ENCODE measurements around the gene MAB21L4. TPM values are rescaled to one million over a fixed set of nuclear protein-coding genes. Genes with fewer than 3 reads are reported as not detected.
A peak's percentile ranks its signal among the peaks of the same experiment; 100 is the strongest.

Gene MAB21L4
- total RNA-seq, 1 donor from 2014 or later = 0.59 TPM

DNA sequence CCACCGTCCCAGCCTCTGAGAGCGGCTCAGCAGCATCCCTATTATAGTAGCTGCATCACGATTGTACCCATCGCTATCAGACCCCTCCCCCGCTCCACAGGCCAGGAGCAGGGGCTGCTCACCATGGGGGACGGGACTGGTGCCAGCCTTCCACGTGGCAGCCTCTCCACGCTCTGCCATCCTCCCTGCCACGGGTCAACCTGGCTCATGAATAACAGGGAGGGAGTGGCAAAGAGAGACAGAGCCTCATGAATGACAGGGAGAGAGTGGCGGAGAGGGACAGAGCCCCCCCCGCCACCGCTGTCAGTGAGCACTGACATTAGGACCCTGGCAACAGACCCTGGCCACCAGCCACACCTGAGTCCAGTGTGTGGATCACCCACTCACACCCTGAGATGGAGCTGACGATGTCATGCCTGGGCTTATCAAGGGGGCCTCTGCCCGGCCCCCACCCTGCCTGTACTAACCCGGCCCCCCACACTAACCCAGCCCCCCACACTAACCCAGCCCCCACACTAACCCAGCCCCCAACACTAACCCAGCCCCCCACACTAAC lies 27.1 kb upstream of the MAB21L4 start:
- no peaks in the 10 kb centered on the region for H3K36me3 Mint-ChIP-seq (ENCODE audit: low read depth, unreplicated experiment)
- no peak overlapping the region for H3K27ac ChIP-seq (ENCODE audit: low read depth, low read length)
- H3K4me3 Mint-ChIP-seq (ENCODE audit: unreplicated experiment) = no peak overlapping the region
- no peak overlapping the region for H3K27ac Mint-ChIP-seq (ENCODE audit: unreplicated experiment)
- no peaks in the 10 kb centered on the region for H3K79me2 ChIP-seq (ENCODE audit: insufficient read depth, low read length)
- H3K4me1 ChIP-seq (ENCODE audit: insufficient read depth, low read length) = peaks cover 28% of the 10 kb centered on the region
- H3K9me3 ChIP-seq (ENCODE audit: insufficient read depth, low read depth, low read length) = no peaks in the 10 kb centered on the region
- peak overlapping the region; percentile 11 for H3K4me2 ChIP-seq (ENCODE audit: low read length)
- peaks cover 1% of the 10 kb centered on the region for H3K9me3 Mint-ChIP-seq (ENCODE audit: unreplicated experiment)
- H3K27me3 Mint-ChIP-seq (ENCODE audit: low read depth, unreplicated experiment) = peaks cover 14% of the 10 kb centered on the region
- peaks cover 5% of the 10 kb centered on the region for H3K4me1 Mint-ChIP-seq (ENCODE audit: low read depth, unreplicated experiment)
- TF ChIP-seq EZH2 (IDR thresholded peaks at IDR 0.05; ENCODE audit: insufficient read depth, low read length) = no peak
- TF ChIP-seq, protein P1, sequence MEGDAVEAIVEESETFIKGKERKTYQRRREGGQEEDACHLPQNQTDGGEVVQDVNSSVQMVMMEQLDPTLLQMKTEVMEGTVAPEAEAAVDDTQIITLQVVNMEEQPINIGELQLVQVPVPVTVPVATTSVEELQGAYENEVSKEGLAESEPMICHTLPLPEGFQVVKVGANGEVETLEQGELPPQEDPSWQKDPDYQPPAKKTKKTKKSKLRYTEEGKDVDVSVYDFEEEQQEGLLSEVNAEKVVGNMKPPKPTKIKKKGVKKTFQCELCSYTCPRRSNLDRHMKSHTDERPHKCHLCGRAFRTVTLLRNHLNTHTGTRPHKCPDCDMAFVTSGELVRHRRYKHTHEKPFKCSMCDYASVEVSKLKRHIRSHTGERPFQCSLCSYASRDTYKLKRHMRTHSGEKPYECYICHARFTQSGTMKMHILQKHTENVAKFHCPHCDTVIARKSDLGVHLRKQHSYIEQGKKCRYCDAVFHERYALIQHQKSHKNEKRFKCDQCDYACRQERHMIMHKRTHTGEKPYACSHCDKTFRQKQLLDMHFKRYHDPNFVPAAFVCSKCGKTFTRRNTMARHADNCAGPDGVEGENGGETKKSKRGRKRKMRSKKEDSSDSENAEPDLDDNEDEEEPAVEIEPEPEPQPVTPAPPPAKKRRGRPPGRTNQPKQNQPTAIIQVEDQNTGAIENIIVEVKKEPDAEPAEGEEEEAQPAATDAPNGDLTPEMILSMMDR (IDR thresholded peaks at IDR 0.05; ENCODE audit: insufficient read depth, low read depth, low read length) = no peak
- FAIRE-seq (no peak), DNase-seq (ENCODE audit: low read depth) (no peak)
- H4K20me1 ChIP-seq (ENCODE audit: insufficient read depth, low read length) = no peaks in the 10 kb centered on the region
- peaks cover 4% of the 10 kb centered on the region for H3K27me3 ChIP-seq (ENCODE audit: insufficient read depth, low read length)
- H3K9ac ChIP-seq (ENCODE audit: low read length) = no peak overlapping the region
- no peak overlapping the region for H2AFZ ChIP-seq (ENCODE audit: low read depth, low read length)
- no peak overlapping the region for H3K4me3 ChIP-seq (ENCODE audit: insufficient read depth, low read depth, low read length)
- H3K36me3 ChIP-seq (ENCODE audit: insufficient read depth, low read length) = no peaks in the 10 kb centered on the region

- H3K27ac ChIP-seq (ENCODE audit: low read depth, low read length) = peak overlapping the region; percentile 87
These were observed 26.5 kb upstream of the MAB21L4 start for GRCh38 chr2:240922245-240922981.

More at GRCh38 chr2:240922245-240922981, 26.5 kb upstream of the MAB21L4 start:
- no peak for TF ChIP-seq EZH2 (IDR thresholded peaks at IDR 0.05; ENCODE audit: insufficient read depth, low read length)
- TF ChIP-seq, protein P1 (IDR thresholded peaks at IDR 0.05; ENCODE audit: insufficient read depth, low read depth, low read length) = no peak
- Histone ChIP-seq H3K9ac (ENCODE audit: low read length) (peak overlapping the region; percentile 72), H3K79me2 (ENCODE audit: insufficient read depth, low read length) (no peaks in the 10 kb centered on the region), H3K4me1 (ENCODE audit: insufficient read depth, low read length) (peaks cover 28% of the 10 kb centered on the region), H3K4me3 (ENCODE audit: insufficient read depth, low read depth, low read length) (no peak overlapping the region), H4K20me1 (ENCODE audit: insufficient read depth, low read length) (no peaks in the 10 kb centered on the region), H3K4me2 (ENCODE audit: low read length) (peak overlapping the region; percentile 11), H2AFZ (ENCODE audit: low read depth, low read length) (no peak overlapping the region), H3K36me3 (ENCODE audit: insufficient read depth, low read length) (no peaks in the 10 kb centered on the region), H3K27me3 (ENCODE audit: insufficient read depth, low read length) (peaks cover 4% of the 10 kb centered on the region), H3K9me3 (ENCODE audit: insufficient read depth, low read depth, low read length) (no peaks in the 10 kb centered on the region)
- Mint-ChIP-seq H3K4me1 (ENCODE audit: low read depth, unreplicated experiment) (peaks cover 5% of the 10 kb centered on the region), H3K9me3 (ENCODE audit: unreplicated experiment) (no peaks in the 10 kb centered on the region), H3K27ac (ENCODE audit: unreplicated experiment) (no peak overlapping the region), H3K36me3 (ENCODE audit: low read depth, unreplicated experiment) (no peaks in the 10 kb centered on the region), H3K4me3 (ENCODE audit: unreplicated experiment) (no peak overlapping the region), H3K27me3 (ENCODE audit: low read depth, unreplicated experiment) (peaks cover 17% of the 10 kb centered on the region)
- FAIRE-seq (no peak), DNase-seq (ENCODE audit: low read depth) (no peak)
